ENCODE data around the gene MPZL1.

DNA sequence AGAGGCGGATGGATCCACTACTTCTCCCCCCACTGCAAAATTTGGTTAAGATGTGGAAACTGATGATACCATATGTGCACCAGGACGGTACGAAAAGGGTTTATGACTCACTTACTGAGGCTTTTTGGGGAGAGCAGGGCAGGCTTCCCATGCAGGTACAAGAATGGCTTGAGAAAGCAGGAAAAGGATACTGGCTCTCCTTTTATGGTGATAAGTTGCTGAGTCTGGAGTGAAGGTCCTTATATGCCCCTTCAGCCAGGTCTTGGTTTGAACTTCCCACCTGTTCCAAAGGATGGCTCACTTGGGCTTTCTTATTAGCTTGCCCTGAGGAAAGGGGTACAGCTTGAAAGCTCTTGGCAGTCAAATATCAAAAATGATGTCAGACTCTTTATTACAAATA lies 23.1 kb downstream of the MPZL1 start:
- TF ChIP-seq, protein P1, sequence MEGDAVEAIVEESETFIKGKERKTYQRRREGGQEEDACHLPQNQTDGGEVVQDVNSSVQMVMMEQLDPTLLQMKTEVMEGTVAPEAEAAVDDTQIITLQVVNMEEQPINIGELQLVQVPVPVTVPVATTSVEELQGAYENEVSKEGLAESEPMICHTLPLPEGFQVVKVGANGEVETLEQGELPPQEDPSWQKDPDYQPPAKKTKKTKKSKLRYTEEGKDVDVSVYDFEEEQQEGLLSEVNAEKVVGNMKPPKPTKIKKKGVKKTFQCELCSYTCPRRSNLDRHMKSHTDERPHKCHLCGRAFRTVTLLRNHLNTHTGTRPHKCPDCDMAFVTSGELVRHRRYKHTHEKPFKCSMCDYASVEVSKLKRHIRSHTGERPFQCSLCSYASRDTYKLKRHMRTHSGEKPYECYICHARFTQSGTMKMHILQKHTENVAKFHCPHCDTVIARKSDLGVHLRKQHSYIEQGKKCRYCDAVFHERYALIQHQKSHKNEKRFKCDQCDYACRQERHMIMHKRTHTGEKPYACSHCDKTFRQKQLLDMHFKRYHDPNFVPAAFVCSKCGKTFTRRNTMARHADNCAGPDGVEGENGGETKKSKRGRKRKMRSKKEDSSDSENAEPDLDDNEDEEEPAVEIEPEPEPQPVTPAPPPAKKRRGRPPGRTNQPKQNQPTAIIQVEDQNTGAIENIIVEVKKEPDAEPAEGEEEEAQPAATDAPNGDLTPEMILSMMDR (IDR thresholded peaks at IDR 0.05; ENCODE audit: extremely low read depth in 1 of 2, insufficient read depth in 1 of 2, low read depth in 1 of 2, low read length in 2 of 2) = no peak
- TF ChIP-seq FOS (IDR thresholded peaks at IDR 0.05; ENCODE audit: borderline replicate concordance, insufficient read depth, low read length) (no peak), POLR2A (IDR thresholded peaks at IDR 0.05; ENCODE audit: low read depth, low read length) (no peak), EZH2 (IDR thresholded peaks at IDR 0.05; ENCODE audit: borderline replicate concordance, low read depth, low read length, severe bottlenecking) (no peak), POLR2AphosphoS5 (IDR thresholded peaks at IDR 0.05; ENCODE audit: insufficient read depth, low read depth, low read length) (no peak), GATA2 (IDR thresholded peaks at IDR 0.05; ENCODE audit: insufficient read depth, insufficient read length, low read depth, low read length) (no peak), MYC (IDR thresholded peaks at IDR 0.05; ENCODE audit: low read depth, low read length) (no peak)
- TF ChIP-seq, protein P2, sequence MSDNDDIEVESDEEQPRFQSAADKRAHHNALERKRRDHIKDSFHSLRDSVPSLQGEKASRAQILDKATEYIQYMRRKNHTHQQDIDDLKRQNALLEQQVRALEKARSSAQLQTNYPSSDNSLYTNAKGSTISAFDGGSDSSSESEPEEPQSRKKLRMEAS (IDR thresholded peaks at IDR 0.05; ENCODE audit: insufficient read depth, insufficient read length) = no peak
